CD4-positive, alpha-beta T cell (primary cell): ENCODE data around the gene ATP1A4. TPM values are rescaled to one million over a fixed set of nuclear protein-coding genes. Genes with fewer than 3 reads are reported as not detected.
"Not testable (repeated sequence)": the region's sequence is repeated elsewhere in the genome, so short reads cannot be mapped to it uniquely, and the experiment has no call there.

Source experiments
- ATAC-seq: fragments of 200-7000 bp; cut with Tn5 transposase; one replicate; pipeline ENCODE4 v1.10.0; 2022; ENCODE audit warnings: mild to moderate bottlenecking; ENCODE audit not compliant: poor library complexity
- CTCF ChIA-PET: fragments of 350-600 bp; sonication (Branson Sonifier 250); formaldehyde crosslinking; loops from one replicate; lab custom pipeline; 2021; ENCODE audit warnings: antibody characterized with exemption, inconsistent platforms; lab: Charles Lee
- POLR2A ChIA-PET: fragments of 350-600 bp; sonication (Branson Sonifier 250); formaldehyde crosslinking; loops from one replicate; lab custom pipeline; 2021; ENCODE audit warnings: antibody characterized with exemption, inconsistent platforms; lab: Charles Lee
- DNase-seq, 14 experiments: peaks; one replicate each; pipeline ENCODE4 v3.0.0-alpha.2; 2013 to 2020; ENCODE audit warnings: mixed read lengths in 2 of 14
- H3K27ac ChIP-seq, 2 donors: one replicate each; pipeline versions ENCODE4 v1.5.1 to v1.7.0; 2013; ENCODE audit warnings: low read length in 2 of 2, low read depth in 1 of 2, mild to moderate bottlenecking in 1 of 2
- H3K27me3 ChIP-seq, 2 experiments: 1 replicate in 1 of 2; 2 replicates in 1 of 2; pipeline versions ENCODE4 v1.6.1 to v1.7.0; 2013; ENCODE audit warnings: low read length in 2 of 2, control low read depth in 1 of 2, mild to moderate bottlenecking in 1 of 2, moderate library complexity in 1 of 2; ENCODE audit not compliant: insufficient read depth in 2 of 2, control insufficient read depth in 1 of 2
- H3K36me3 ChIP-seq: one replicate; pipeline ENCODE4 v1.6.1; 2013; ENCODE audit warnings: low read length, control low read depth; ENCODE audit not compliant: insufficient read depth
- H3K4me1 ChIP-seq: one replicate; pipeline ENCODE4 v1.6.1; 2013; ENCODE audit warnings: low read length, control low read depth; ENCODE audit not compliant: insufficient read depth
- H3K4me3 ChIP-seq: one replicate; pipeline ENCODE4 v1.5.1; 2013; ENCODE audit warnings: mild to moderate bottlenecking, low read length, moderate library complexity
- H3K9me3 ChIP-seq, 2 experiments: 1 replicate in 1 of 2; 2 replicates in 1 of 2; pipeline versions ENCODE4 v1.6.1 to v1.7.0; 2013; ENCODE audit warnings: low read length in 2 of 2, mild to moderate bottlenecking in 2 of 2, control low read depth in 1 of 2, moderate library complexity in 1 of 2; ENCODE audit not compliant: control insufficient read depth in 1 of 2, insufficient read depth in 1 of 2
- H3K27ac Mint-ChIP-seq: one replicate; pipeline ENCODE4 v1.8.0; 2020; ENCODE audit warnings: mixed read lengths
- H3K27me3 Mint-ChIP-seq: one replicate; pipeline ENCODE4 v1.8.0; 2021; ENCODE audit warnings: mixed read lengths
- H3K36me3 Mint-ChIP-seq: one replicate; pipeline ENCODE4 v1.8.0; 2021; ENCODE audit warnings: low read depth, mixed read lengths
- H3K4me1 Mint-ChIP-seq: one replicate; pipeline ENCODE4 v1.8.0; 2021; ENCODE audit warnings: low read depth, mixed read lengths
- H3K4me3 Mint-ChIP-seq: one replicate; pipeline ENCODE4 v1.8.0; 2020; ENCODE audit warnings: mild to moderate bottlenecking, mixed read lengths
- H3K9me3 Mint-ChIP-seq: one replicate; pipeline ENCODE4 v1.8.0; 2020; ENCODE audit warnings: mixed read lengths
- intact Hi-C, 2 experiments: fragments of 100-400 bp; cut with DNase I in 1 of 2; cut with micrococcal nuclease in 1 of 2; formaldehyde crosslinking; loops; one replicate each; pipeline versions ENCODE4 v1.15.1 to v1.9.0; 2023 to 2025; cut with DNase I, micrococcal nuclease
- total RNA-seq, 174 experiments: library from RNA in 2 of 174; stranded (reverse) in 2 of 174; gene quantifications; one replicate each; pipeline ENCODE4 v1.2.3 and lab custom pipeline; 2021 to 2026
- TF ChIP-seq, protein P1 (sequence below): fragments of 200-600 bp; IDR thresholded peaks from one replicate; pipeline ENCODE4 v1.8.0; 2022; ENCODE audit warnings: antibody characterized with exemption, mild to moderate bottlenecking

ATP1A4 gene
- total RNA-seq, 2 experiments from 2014 or later, result 0.22 TPM; not detected in 1

DNA sequence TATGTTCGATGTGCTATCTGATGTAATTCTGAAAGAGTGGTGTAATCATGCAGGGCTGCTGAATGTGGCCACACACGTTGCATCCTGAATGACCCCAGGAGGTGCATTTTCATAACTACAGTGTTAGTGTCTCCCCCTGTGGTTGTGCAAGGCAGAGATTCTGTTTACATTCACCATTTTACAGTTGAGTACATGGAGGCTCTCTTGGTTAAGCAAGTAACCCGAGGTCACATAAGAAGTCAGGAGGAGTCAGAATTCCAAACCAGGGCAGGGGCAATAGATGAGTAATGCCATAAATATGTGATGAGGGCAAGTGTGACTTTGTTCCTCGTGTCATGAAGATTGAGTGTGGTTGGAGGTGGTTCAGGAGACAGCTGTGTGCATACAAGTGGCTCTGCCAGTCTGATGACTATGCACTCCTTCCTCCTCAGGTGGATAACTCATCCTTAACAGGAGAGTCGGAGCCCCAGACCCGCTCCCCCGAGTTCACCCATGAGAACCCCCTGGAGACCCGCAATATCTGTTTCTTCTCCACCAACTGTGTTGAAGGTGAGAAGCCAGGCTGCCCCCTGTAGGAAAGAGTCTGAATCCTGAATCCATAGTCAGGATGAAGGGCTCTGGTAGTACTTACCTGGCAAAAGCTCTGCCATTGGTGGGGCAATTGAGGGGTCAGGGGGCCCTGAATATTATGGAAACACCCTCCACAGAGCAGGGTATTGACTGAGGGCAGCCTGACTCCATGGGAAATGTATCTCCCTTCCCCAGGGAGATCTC is 26.5 kb upstream of the ATP1A4 start:
- no peaks in the 10 kb centered on the region for H3K9me3 Mint-ChIP-seq
- H3K4me3 Mint-ChIP-seq, result no peak overlapping the region
- H3K36me3 ChIP-seq, result no peaks in the 10 kb centered on the region
- TF ChIP-seq, protein P1, sequence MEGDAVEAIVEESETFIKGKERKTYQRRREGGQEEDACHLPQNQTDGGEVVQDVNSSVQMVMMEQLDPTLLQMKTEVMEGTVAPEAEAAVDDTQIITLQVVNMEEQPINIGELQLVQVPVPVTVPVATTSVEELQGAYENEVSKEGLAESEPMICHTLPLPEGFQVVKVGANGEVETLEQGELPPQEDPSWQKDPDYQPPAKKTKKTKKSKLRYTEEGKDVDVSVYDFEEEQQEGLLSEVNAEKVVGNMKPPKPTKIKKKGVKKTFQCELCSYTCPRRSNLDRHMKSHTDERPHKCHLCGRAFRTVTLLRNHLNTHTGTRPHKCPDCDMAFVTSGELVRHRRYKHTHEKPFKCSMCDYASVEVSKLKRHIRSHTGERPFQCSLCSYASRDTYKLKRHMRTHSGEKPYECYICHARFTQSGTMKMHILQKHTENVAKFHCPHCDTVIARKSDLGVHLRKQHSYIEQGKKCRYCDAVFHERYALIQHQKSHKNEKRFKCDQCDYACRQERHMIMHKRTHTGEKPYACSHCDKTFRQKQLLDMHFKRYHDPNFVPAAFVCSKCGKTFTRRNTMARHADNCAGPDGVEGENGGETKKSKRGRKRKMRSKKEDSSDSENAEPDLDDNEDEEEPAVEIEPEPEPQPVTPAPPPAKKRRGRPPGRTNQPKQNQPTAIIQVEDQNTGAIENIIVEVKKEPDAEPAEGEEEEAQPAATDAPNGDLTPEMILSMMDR, result no peak
- no peak overlapping the region for H3K27ac ChIP-seq
- no peak for ATAC-seq
- H3K36me3 Mint-ChIP-seq, result no peaks in the 10 kb centered on the region
- no peaks in the 10 kb centered on the region for H3K4me1 ChIP-seq
- H3K9me3 ChIP-seq, result no peaks in the 10 kb centered on the region
- H3K27me3 Mint-ChIP-seq, result peaks cover 5% of the 10 kb centered on the region
- ChIA-PET CTCF (no interaction called here), POLR2A (interaction anchor here (0.6 kb wide), 1 partner anchor 693 kb away, joined by 3 read pairs; no protein-coding TSS in a partner anchor)
- no peak for DNase-seq
- H3K4me3 ChIP-seq, result no peak overlapping the region
- intact Hi-C loops, result no loop called here
- H3K4me1 Mint-ChIP-seq, result no peaks in the 10 kb centered on the region
- H3K27ac Mint-ChIP-seq, result no peak overlapping the region
- peaks cover 0 to under 1% of the 10 kb centered on the region in 2 experiments for H3K27me3 ChIP-seq

DNA sequence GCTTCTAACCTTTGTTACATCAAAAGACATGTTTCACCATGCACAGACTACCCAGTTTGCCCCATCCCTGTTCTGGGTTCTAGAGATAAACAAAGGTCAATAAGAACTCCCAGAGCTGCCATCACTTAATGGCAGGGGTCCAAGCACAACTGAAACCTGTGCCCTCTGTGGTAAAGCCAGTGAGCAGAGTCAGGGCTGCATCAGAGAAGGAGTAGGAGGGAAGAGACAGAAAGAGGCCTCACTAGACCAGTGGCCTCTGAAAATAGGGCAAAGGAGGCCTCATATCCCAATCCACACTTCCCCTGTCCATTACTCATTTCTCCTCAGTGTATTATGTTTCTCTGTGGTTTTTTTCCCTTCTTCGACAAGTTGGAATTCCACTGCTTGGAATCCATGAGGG is 25.7 kb upstream of the ATP1A4 start:
- TF ChIP-seq, protein P1, result no peak
- H3K27me3 Mint-ChIP-seq, result peaks cover 8% of the 10 kb centered on the region
- no peak overlapping the region for H3K4me3 Mint-ChIP-seq
- H3K4me1 Mint-ChIP-seq, result no peaks in the 10 kb centered on the region
- Histone ChIP-seq H3K27ac (no peak overlapping the region), H3K4me3 (no peak overlapping the region), H3K4me1 (no peaks in the 10 kb centered on the region), H3K36me3 (no peaks in the 10 kb centered on the region), H3K27me3 (peaks cover 0 to 5% of the 10 kb centered on the region in 2 experiments), H3K9me3 (no peaks in the 10 kb centered on the region)
- intact Hi-C loops, result no loop called here
- POLR2A ChIA-PET, result no interaction called here
- H3K27ac Mint-ChIP-seq, result no peak overlapping the region
- CTCF ChIA-PET, result no interaction called here
- ATAC-seq (no peak), DNase-seq (no peak)
- no peaks in the 10 kb centered on the region for H3K9me3 Mint-ChIP-seq
- no peaks in the 10 kb centered on the region for H3K36me3 Mint-ChIP-seq

DNA sequence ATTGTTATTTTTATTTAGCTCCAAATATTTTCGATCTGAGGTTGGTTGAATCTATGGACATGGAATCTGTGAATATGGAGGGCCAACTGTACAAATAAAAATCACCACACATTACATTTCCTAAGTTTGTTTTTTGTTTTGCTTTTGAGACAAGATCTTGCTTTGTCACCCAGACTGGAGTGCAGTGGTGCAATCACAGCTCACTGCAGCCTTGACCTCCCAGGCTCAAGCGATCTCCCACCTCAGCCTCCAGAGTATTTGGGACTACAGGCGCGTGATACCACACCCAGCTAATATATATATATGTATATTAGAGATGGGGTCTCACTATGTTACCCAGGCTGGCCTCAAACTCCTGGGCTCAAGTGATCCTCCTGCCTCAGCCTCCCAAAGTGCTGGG is 25.1 kb upstream of the ATP1A4 start:
- H3K9me3 Mint-ChIP-seq, H3K27ac Mint-ChIP-seq, H3K36me3 ChIP-seq, ATAC-seq, DNase-seq, H3K27me3 ChIP-seq, POLR2A ChIA-PET, H3K4me3 ChIP-seq, H3K4me1 ChIP-seq, intact Hi-C loops, H3K4me1 Mint-ChIP-seq, CTCF ChIA-PET, H3K9me3 ChIP-seq, H3K4me3 Mint-ChIP-seq, H3K27ac ChIP-seq, H3K36me3 Mint-ChIP-seq: not testable (repeated sequence)
- peaks cover 13% of the 10 kb centered on the region for H3K27me3 Mint-ChIP-seq

DNA sequence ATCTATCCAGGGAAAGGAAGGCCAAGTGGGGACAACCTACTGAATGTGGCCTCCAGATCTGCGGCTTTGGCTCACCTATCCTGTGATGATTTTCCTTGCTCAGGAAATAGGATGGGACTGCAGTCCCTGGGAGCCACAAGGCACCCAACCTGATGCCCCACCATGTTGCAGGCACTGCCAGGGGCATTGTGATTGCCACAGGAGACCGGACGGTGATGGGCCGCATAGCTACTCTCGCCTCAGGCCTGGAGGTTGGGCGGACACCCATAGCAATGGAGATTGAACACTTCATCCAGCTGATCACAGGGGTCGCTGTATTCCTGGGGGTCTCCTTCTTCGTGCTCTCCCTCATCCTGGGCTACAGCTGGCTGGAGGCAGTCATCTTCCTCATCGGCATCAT is 24.0 kb upstream of the ATP1A4 start:
- Histone ChIP-seq H3K27me3 (peaks cover 0 to 5% of the 10 kb centered on the region in 2 experiments), H3K4me1 (no peaks in the 10 kb centered on the region), H3K36me3 (no peaks in the 10 kb centered on the region), H3K9me3 (no peaks in the 10 kb centered on the region), H3K27ac (no peak overlapping the region), H3K4me3 (no peak overlapping the region)
- ChIA-PET CTCF (no interaction called here), POLR2A (no interaction called here)
- Mint-ChIP-seq H3K9me3 (no peaks in the 10 kb centered on the region), H3K4me1 (no peaks in the 10 kb centered on the region), H3K36me3 (no peaks in the 10 kb centered on the region), H3K4me3 (no peak overlapping the region), H3K27me3 (peaks cover 19% of the 10 kb centered on the region), H3K27ac (no peak overlapping the region)
- no peak for ATAC-seq
- DNase-seq, result no peak
- TF ChIP-seq, protein P1, result no peak
- intact Hi-C loops, result no loop called here
